CD4-positive, CD25-positive, alpha-beta regulatory T cell (primary cell): ENCODE results near the gene GUCY1A1. TPM values are rescaled to one million over a fixed set of nuclear protein-coding genes. Genes with fewer than 3 reads are reported as not detected.

Experiments used
- ATAC-seq, 2 donors: fragments of 150-1000 bp; cut with Tn5 transposase; one replicate each; pipeline ENCODE4 v1.10.0; 2021; ENCODE audit warnings: low read depth in 2 of 2, moderate number of reproducible peaks in 2 of 2, moderate library complexity in 1 of 2
- DNase-seq, 3 donors: peaks; one replicate each; pipeline versions ENCODE4 v3.0.0 to v3.0.0-alpha.2; 2012 to 2022; ENCODE audit warnings: mixed read lengths in 1 of 3
- H3K27ac ChIP-seq: one replicate; pipeline ENCODE4 v1.7.0; 2013; ENCODE audit warnings: mild to moderate bottlenecking, low read length; ENCODE audit not compliant: insufficient read depth, poor library complexity, severe bottlenecking
- H3K27me3 ChIP-seq: one replicate; pipeline ENCODE4 v1.7.0; 2013; ENCODE audit warnings: low read length; ENCODE audit not compliant: control insufficient read depth, insufficient read depth
- H3K36me3 ChIP-seq: one replicate; pipeline ENCODE4 v1.7.0; 2013; ENCODE audit warnings: mild to moderate bottlenecking, low read length, moderate library complexity; ENCODE audit not compliant: control insufficient read depth, insufficient read depth
- H3K4me1 ChIP-seq: 2 replicates; pipeline ENCODE4 v1.7.0; 2013; ENCODE audit warnings: mild to moderate bottlenecking, low read length; ENCODE audit not compliant: insufficient read depth, control insufficient read depth, poor library complexity, severe bottlenecking
- H3K4me3 ChIP-seq: one replicate; pipeline ENCODE4 v1.7.0; 2013; ENCODE audit warnings: low read depth, mild to moderate bottlenecking, low read length, moderate library complexity
- H3K9me3 ChIP-seq, 2 experiments: 1 replicate in 1 of 2; 2 replicates in 1 of 2; pipeline ENCODE4 v1.7.0; 2013; ENCODE audit warnings: low read length in 2 of 2, mild to moderate bottlenecking in 1 of 2, moderate library complexity in 1 of 2; ENCODE audit not compliant: control insufficient read depth in 2 of 2
- H3K27ac Mint-ChIP-seq, 3 donors: one replicate each; pipeline ENCODE4 v1.8.0; 2020 to 2022; ENCODE audit warnings: mild to moderate bottlenecking in 3 of 3, mixed read lengths in 3 of 3, moderate library complexity in 2 of 3
- H3K27me3 Mint-ChIP-seq: one replicate; pipeline ENCODE4 v1.8.0; 2022; ENCODE audit warnings: mild to moderate bottlenecking, mixed read lengths
- H3K36me3 Mint-ChIP-seq: one replicate; pipeline ENCODE4 v1.8.0; 2020; ENCODE audit warnings: mixed read lengths
- H3K4me1 Mint-ChIP-seq, 4 donors: one replicate each; pipeline ENCODE4 v1.8.0; 2020 to 2022; ENCODE audit warnings: mixed read lengths in 4 of 4, mild to moderate bottlenecking in 1 of 4
- H3K4me3 Mint-ChIP-seq, 4 donors: one replicate each; pipeline ENCODE4 v1.8.0; 2020 to 2022; ENCODE audit warnings: mild to moderate bottlenecking in 4 of 4, mixed read lengths in 4 of 4, moderate library complexity in 3 of 4
- H3K9me3 Mint-ChIP-seq, 7 donors: one replicate each; pipeline ENCODE4 v1.8.0; 2020 to 2022; ENCODE audit warnings: mixed read lengths in 7 of 7, mild to moderate bottlenecking in 3 of 7, moderate library complexity in 2 of 7
- polyA plus RNA-seq, 4 donors: library from polyadenylated mRNA; unstranded; fragments of 300-500 nt; fragmentation: Illumina TruSeq; gene quantifications; one replicate each; pipeline ENCODE4 v1.2.3, GENCODE V29; 2021
- total RNA-seq: library from RNA; stranded (reverse); gene quantifications from one replicate; pipeline ENCODE4 v1.2.3, GENCODE V29; 2022

GUCY1A1 gene
- total and polyA plus RNA-seq, 5 donors from 2014 or later, result 1.9 TPM; not detected in 4

DNA sequence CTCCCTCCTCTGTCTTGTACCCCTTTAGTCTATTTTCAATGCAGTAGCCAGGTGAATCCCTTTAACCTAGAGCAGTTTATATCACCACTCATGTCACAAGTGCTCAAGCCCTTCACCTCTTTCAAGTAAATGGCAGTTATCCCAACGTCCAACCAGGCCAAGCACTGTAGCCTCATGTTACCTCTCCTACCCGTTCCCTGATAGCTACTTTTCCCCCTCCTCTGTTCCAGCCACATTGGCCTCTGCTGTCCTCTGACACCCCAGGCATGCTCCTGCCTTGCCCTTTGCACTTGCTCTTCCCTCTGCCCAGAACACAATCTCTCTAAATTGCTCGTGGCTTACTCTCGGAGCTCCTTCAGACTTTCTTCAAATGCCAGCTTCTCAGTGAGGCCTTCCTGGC is 107.4 kb downstream of the GUCY1A1 start:
- H3K9me3 Mint-ChIP-seq, result peaks cover 0 to 3% (median 0%) of the 10 kb centered on the region in 7 donors
- no peak overlapping the region for H3K27ac Mint-ChIP-seq
- ATAC-seq (no peak), DNase-seq (no peak)
- Histone ChIP-seq H3K27ac (no peak overlapping the region), H3K27me3 (no peaks in the 10 kb centered on the region), H3K4me1 (no peaks in the 10 kb centered on the region), H3K4me3 (no peak overlapping the region), H3K36me3 (no peaks in the 10 kb centered on the region), H3K9me3 (no peaks in the 10 kb centered on the region)
- H3K27me3 Mint-ChIP-seq, result no peaks in the 10 kb centered on the region
- H3K4me3 Mint-ChIP-seq, result no peak overlapping the region
- no peaks in the 10 kb centered on the region for H3K4me1 Mint-ChIP-seq
- no peaks in the 10 kb centered on the region for H3K36me3 Mint-ChIP-seq

DNA sequence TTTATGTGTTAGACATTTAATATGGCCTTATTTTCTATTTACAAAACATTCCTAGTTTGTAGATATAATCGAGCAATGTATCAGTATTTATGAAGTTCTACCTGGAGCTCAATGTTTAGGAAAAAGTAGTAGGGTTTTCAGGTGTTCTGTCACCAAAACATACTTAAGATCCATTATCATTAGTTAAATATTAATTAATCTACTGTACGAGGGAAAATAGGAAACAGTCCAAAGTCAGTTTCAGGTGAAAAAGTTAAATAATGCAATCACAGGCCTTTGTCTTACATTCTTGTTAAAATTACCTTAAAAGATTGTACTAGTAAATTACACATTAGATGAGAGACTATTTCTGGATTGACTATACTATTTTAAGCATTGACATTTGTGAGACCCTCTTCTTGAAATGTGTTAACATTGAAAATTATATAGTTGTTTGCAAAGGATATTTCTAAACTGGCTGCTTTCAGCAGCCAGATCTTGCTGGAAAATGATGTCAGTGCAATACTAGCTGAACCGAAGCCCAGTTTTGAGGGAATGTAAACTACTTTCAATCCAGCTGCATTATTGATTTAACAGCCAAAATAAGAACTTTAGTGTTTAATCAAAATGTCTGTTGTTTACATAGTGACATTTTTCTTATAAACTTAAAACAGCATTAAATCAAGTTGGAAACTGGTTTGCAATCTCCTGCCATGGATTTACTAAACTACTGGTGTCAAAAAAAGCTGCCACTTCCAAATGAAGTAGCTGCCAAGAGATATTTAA is 111.5 kb downstream of the GUCY1A1 start:
- no peak for ATAC-seq
- no peaks in the 10 kb centered on the region for H3K27me3 ChIP-seq
- no peaks in the 10 kb centered on the region for H3K4me1 ChIP-seq
- no peaks in the 10 kb centered on the region for H3K9me3 ChIP-seq
- no peak overlapping the region for H3K27ac ChIP-seq
- Mint-ChIP-seq H3K4me3 (no peak overlapping the region), H3K4me1 (no peaks in the 10 kb centered on the region), H3K9me3 (peaks cover 0 to 2% (median 0%) of the 10 kb centered on the region in 7 donors), H3K27ac (no peak overlapping the region), H3K36me3 (no peaks in the 10 kb centered on the region), H3K27me3 (no peaks in the 10 kb centered on the region)
- no peak for DNase-seq
- H3K36me3 ChIP-seq, result no peaks in the 10 kb centered on the region
- no peak overlapping the region for H3K4me3 ChIP-seq

DNA sequence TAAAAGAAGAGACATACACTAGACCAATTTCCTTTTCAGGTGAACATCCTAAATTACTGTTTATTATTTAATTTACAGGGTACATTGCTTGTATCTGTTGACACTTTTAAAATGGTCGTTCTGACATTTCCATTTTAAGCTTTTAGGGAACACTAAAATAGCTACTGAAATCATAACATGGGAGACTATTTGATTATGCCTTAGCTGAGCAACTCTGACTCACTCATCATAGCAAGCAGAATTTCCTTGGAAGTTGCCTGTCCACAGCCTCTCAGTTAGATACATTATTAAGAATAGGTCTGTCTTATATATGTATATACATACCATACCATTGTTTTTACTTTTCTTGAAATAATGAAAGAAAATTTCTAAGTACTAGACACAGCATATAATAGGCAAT is 114.1 kb downstream of the GUCY1A1 start:
- ATAC-seq (no peak), DNase-seq (no peak)
- Mint-ChIP-seq H3K4me1 (no peaks in the 10 kb centered on the region), H3K36me3 (no peaks in the 10 kb centered on the region), H3K4me3 (no peak overlapping the region), H3K27ac (no peak overlapping the region), H3K9me3 (no peaks in the 10 kb centered on the region), H3K27me3 (no peaks in the 10 kb centered on the region)
- Histone ChIP-seq H3K27ac (no peak overlapping the region), H3K4me1 (no peaks in the 10 kb centered on the region), H3K36me3 (no peaks in the 10 kb centered on the region), H3K4me3 (no peak overlapping the region), H3K27me3 (no peaks in the 10 kb centered on the region), H3K9me3 (no peaks in the 10 kb centered on the region)

DNA sequence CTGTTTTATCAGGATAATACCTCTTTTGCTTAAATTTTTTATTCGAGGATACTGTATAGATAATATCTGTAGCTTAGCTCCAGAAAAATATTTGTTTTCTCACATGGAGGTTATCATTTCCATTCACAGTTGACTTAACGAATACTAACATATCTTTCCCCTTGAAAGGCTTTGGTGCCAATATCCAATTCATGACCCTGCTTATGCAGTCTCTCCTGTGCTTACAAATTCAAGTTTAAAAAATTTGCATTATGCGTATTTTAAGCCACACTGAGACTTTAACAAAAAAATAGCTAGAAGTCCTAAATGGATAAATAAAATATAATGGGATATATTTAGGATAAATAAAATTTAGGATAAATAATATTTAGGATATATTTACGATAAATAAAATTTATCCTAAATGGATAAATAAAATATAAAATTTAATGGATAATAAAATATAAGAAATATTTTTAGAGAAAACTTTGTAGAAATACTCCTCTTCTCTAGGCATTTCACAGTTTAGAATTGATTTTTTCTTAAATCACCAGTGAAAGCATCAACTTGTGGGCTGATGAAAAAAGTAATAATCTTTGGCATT is 114.7 kb downstream of the GUCY1A1 start:
- H3K4me3 Mint-ChIP-seq, result no peak overlapping the region
- H3K9me3 ChIP-seq, result no peaks in the 10 kb centered on the region
- no peaks in the 10 kb centered on the region for H3K36me3 ChIP-seq
- ATAC-seq, result no peak
- H3K4me3 ChIP-seq, result no peak overlapping the region
- H3K9me3 Mint-ChIP-seq, result no peaks in the 10 kb centered on the region
- H3K27me3 Mint-ChIP-seq, result no peaks in the 10 kb centered on the region
- H3K4me1 ChIP-seq, result no peaks in the 10 kb centered on the region
- no peak overlapping the region for H3K27ac Mint-ChIP-seq
- H3K27me3 ChIP-seq, result no peaks in the 10 kb centered on the region
- no peak for DNase-seq
- H3K4me1 Mint-ChIP-seq, result no peaks in the 10 kb centered on the region
- no peak overlapping the region for H3K27ac ChIP-seq
- no peaks in the 10 kb centered on the region for H3K36me3 Mint-ChIP-seq

Other genes with a start within 250 kb of the GUCY1A1 start
- gene GUCY1B1, start 92.2 kb downstream of the GUCY1A1 start, total RNA-seq, result 2.5 TPM
- under 1 TPM in 2 of 4 donors, not detected in 2; 0.12 to 0.16 TPM for gene GUCY1B1, start 92.2 kb downstream of the GUCY1A1 start, polyA plus RNA-seq
- not detected for gene ASIC5, start 199.4 kb downstream of the GUCY1A1 start, total RNA-seq
- not detected for gene ASIC5, start 199.4 kb downstream of the GUCY1A1 start, polyA plus RNA-seq
- not detected for gene TDO2, start 236.8 kb downstream of the GUCY1A1 start, total RNA-seq
- gene TDO2, start 236.8 kb downstream of the GUCY1A1 start, polyA plus RNA-seq, result not detected